Activated naive CD4-positive, alpha-beta T cell (primary cell): ENCODE data around the gene MS4A4A.
"Not testable (repeated sequence)": the region's sequence is repeated elsewhere in the genome, so short reads cannot be mapped to it uniquely, and the experiment has no call there.

Experiments used
- DNase-seq, 4 experiments: peaks; one replicate each; lab custom pipeline; 2025; lab: John Stamatoyannopoulos, UW

The MS4A4A gene

GRCh38 chr11:60301884-60302283 is 21.4 kb downstream of the MS4A4A start:
- not testable (repeated sequence) for DNase-seq

GRCh38 chr11:60303661-60304060 is 23.2 kb downstream of the MS4A4A start:
- DNase-seq: no peak

- DNase-seq: no peak
Observed at GRCh38 chr11:60305906-60306619, 25.6 kb downstream of the MS4A4A start.

GRCh38 chr11:60307507-60308195 is 27.2 kb downstream of the MS4A4A start:
- DNase-seq: no peak

- DNase-seq: no peak
Observed at GRCh38 chr11:60310407-60310998, 30.0 kb downstream of the MS4A4A start.

- no peak for DNase-seq
Observed at GRCh38 chr11:60314635-60315321, 34.3 kb downstream of the MS4A4A start.

- DNase-seq: no peak
Observed at GRCh38 chr11:60315871-60316270, 35.4 kb downstream of the MS4A4A start.

- DNase-seq: no peak
Observed at GRCh38 chr11:60316317-60316716, 35.9 kb downstream of the MS4A4A start.

GRCh38 chr11:60318726-60319125 is 38.3 kb downstream of the MS4A4A start:
- no peak for DNase-seq

GRCh38 chr11:60321051-60321450 is 40.6 kb downstream of the MS4A4A start:
- DNase-seq: no peak

- DNase-seq: no peak
Observed at GRCh38 chr11:60326955-60327354, 46.5 kb downstream of the MS4A4A start, which contains the start of gene MS4A6E. TSS of gene MS4A6E (plus strand) at chr11:60327255. CDS start at chr11:60334896, 7,641 bp downstream.

- DNase-seq: no peak
Observed at GRCh38 chr11:60328460-60328859, 48.0 kb downstream of the MS4A4A start.

- DNase-seq: no peak
Observed at GRCh38 chr11:60332846-60333245, 52.4 kb downstream of the MS4A4A start.

- DNase-seq: peak in 3 of 4 experiments; percentile 12 to 22 (median 20)
Observed at GRCh38 chr11:60334005-60334620, 53.6 kb downstream of the MS4A4A start.

- no peak for DNase-seq
Observed at GRCh38 chr11:60336767-60337391, 56.4 kb downstream of the MS4A4A start.

GRCh38 chr11:60338053-60338452 is 57.6 kb downstream of the MS4A4A start:
- DNase-seq: no peak

GRCh38 chr11:60339356-60339755 is 58.9 kb downstream of the MS4A4A start:
- DNase-seq: no peak

- no peak for DNase-seq
Observed at GRCh38 chr11:60343094-60343704, 62.7 kb downstream of the MS4A4A start.

GRCh38 chr11:60344146-60344545 is 63.7 kb downstream of the MS4A4A start:
- DNase-seq: no peak

- no peak for DNase-seq
Observed at GRCh38 chr11:60345489-60345888, 65.0 kb downstream of the MS4A4A start.
